ENCODE results near the gene PLXNB1. TPM values are rescaled to one million over a fixed set of nuclear protein-coding genes. Genes with fewer than 3 reads are reported as not detected.

PLXNB1 gene
- total and polyA plus RNA-seq, 4 experiments from 2014 or later, result 0.48 to 5.0 (median 2.6) TPM; not detected in 1

- H3K4me3 Mint-ChIP-seq, result no peak overlapping the region
- no peaks in the 10 kb centered on the region for H3K27me3 ChIP-seq (ENCODE audit: insufficient read depth, low read length)
- intact Hi-C loops (cut with micrococcal nuclease), result no loop called here
- H3K4me1 Mint-ChIP-seq, result no peaks in the 10 kb centered on the region
- H3K36me3 Mint-ChIP-seq, result no peaks in the 10 kb centered on the region
- H3K4me3 ChIP-seq (ENCODE audit: low read length in 2 of 2), result no peak overlapping the region
- ChIA-PET CTCF (ENCODE audit: partially characterized antibody) (interaction anchor here (0.9 to 13.7 kb wide), 7 partner anchors 26 to 151 kb away, joined by 3 to 381 read pairs (median 5); partner anchors contain the start of gene PLXNB1), POLR2A (ENCODE audit: partially characterized antibody) (interaction anchor here (1.1 kb wide), 1 partner anchor 32 kb away, joined by 4 read pairs; the partner anchor contains the start of genes CCDC51 and TMA7)
- no peaks in the 10 kb centered on the region for H3K4me1 ChIP-seq (ENCODE audit: insufficient read depth, low read length)
- no peaks in the 10 kb centered on the region for H3K9me3 ChIP-seq (ENCODE audit: control insufficient read depth in 1 of 2, low read length in 2 of 2)
- no peaks in the 10 kb centered on the region for H3K36me3 ChIP-seq (ENCODE audit: insufficient read depth, low read length)
- H3K27ac Mint-ChIP-seq, result no peak overlapping the region
- no peak for DNase-seq
- H3K27ac ChIP-seq (ENCODE audit: low read depth, low read length), result no peak overlapping the region
- H3K9me3 Mint-ChIP-seq, result no peaks in the 10 kb centered on the region
- H3K27me3 Mint-ChIP-seq, result no peaks in the 10 kb centered on the region
Measured at GRCh38 chr3:48407542-48408099, 22.3 kb downstream of the PLXNB1 start.

GRCh38 chr3:48406443-48407431, 23.1 kb downstream of the PLXNB1 start:
- H3K4me3 Mint-ChIP-seq, result no peak overlapping the region

GRCh38 chr3:48405971-48406370, 23.9 kb downstream of the PLXNB1 start:
- no peaks in the 10 kb centered on the region for H3K36me3 Mint-ChIP-seq
- Histone ChIP-seq H3K36me3 (ENCODE audit: insufficient read depth, low read length) (no peaks in the 10 kb centered on the region), H3K27ac (ENCODE audit: low read depth, low read length) (no peak overlapping the region), H3K9me3 (ENCODE audit: control insufficient read depth in 1 of 2, low read length in 2 of 2) (no peaks in the 10 kb centered on the region), H3K27me3 (ENCODE audit: insufficient read depth, low read length) (no peaks in the 10 kb centered on the region), H3K4me1 (ENCODE audit: insufficient read depth, low read length) (no peaks in the 10 kb centered on the region), H3K4me3 (ENCODE audit: low read length in 2 of 2) (no peak overlapping the region)
- H3K4me1 Mint-ChIP-seq, result peaks cover 0 to under 1% (median 0%) of the 10 kb centered on the region in 4 donors
- no peak for DNase-seq
- H3K27ac Mint-ChIP-seq, result peak overlapping the region in 1 of 7 donors; percentile 42
- no peaks in the 10 kb centered on the region for H3K9me3 Mint-ChIP-seq
- ChIA-PET POLR2A (ENCODE audit: partially characterized antibody) (no interaction called here), CTCF (ENCODE audit: partially characterized antibody) (interaction anchor here (8.0 to 13.7 kb wide), 2 partner anchors 27 to 148 kb away, joined by 330 to 381 read pairs; partner anchors contain the start of genes PFKFB4 and PLXNB1)
- no peak overlapping the region for H3K4me3 Mint-ChIP-seq
- H3K27me3 Mint-ChIP-seq, result no peaks in the 10 kb centered on the region
- intact Hi-C loops (cut with micrococcal nuclease), result no loop called here

More at GRCh38 chr3:48406443-48407431, 23.1 kb downstream of the PLXNB1 start:
- Histone ChIP-seq H3K9me3 (ENCODE audit: control insufficient read depth in 1 of 2, low read length in 2 of 2) (no peaks in the 10 kb centered on the region), H3K4me3 (ENCODE audit: low read length in 2 of 2) (no peak overlapping the region), H3K36me3 (ENCODE audit: insufficient read depth, low read length) (no peaks in the 10 kb centered on the region), H3K27ac (ENCODE audit: low read depth, low read length) (no peak overlapping the region), H3K27me3 (ENCODE audit: insufficient read depth, low read length) (no peaks in the 10 kb centered on the region), H3K4me1 (ENCODE audit: insufficient read depth, low read length) (no peaks in the 10 kb centered on the region)
- POLR2A ChIA-PET (ENCODE audit: partially characterized antibody), result interaction anchor here (1.1 kb wide), 1 partner anchor 33 kb away, joined by 4 read pairs; the partner anchor contains the start of genes CCDC51 and TMA7
- CTCF ChIA-PET (ENCODE audit: partially characterized antibody), result interaction anchor here (0.9 to 13.7 kb wide), 4 partner anchors 26 to 152 kb away, joined by 3 to 381 read pairs (median 4); partner anchors contain the start of gene PLXNB1
- H3K27ac Mint-ChIP-seq, result peak overlapping the region in 2 of 7 donors; percentile 4 to 42
- H3K36me3 Mint-ChIP-seq, result no peaks in the 10 kb centered on the region
- intact Hi-C loops (cut with micrococcal nuclease), result no loop called here
- DNase-seq, result no peak
- H3K4me1 Mint-ChIP-seq, result no peaks in the 10 kb centered on the region
- no peaks in the 10 kb centered on the region for H3K9me3 Mint-ChIP-seq
- H3K27me3 Mint-ChIP-seq, result no peaks in the 10 kb centered on the region

GRCh38 chr3:48405343-48405881, 24.5 kb downstream of the PLXNB1 start:
- Mint-ChIP-seq H3K27ac (no peak overlapping the region), H3K9me3 (no peaks in the 10 kb centered on the region), H3K4me1 (peaks cover 0 to 2% (median 0%) of the 10 kb centered on the region in 4 donors), H3K36me3 (no peaks in the 10 kb centered on the region), H3K4me3 (no peak overlapping the region), H3K27me3 (peaks cover 0 to 2% of the 10 kb centered on the region in 2 donors)
- no peak for DNase-seq
- H3K9me3 ChIP-seq (ENCODE audit: control insufficient read depth in 1 of 2, low read length in 2 of 2), result no peaks in the 10 kb centered on the region
- no peaks in the 10 kb centered on the region for H3K27me3 ChIP-seq (ENCODE audit: insufficient read depth, low read length)
- no peak overlapping the region for H3K27ac ChIP-seq (ENCODE audit: low read depth, low read length)
- intact Hi-C loops (cut with micrococcal nuclease), result no loop called here
- ChIA-PET POLR2A (ENCODE audit: partially characterized antibody) (no interaction called here), CTCF (ENCODE audit: partially characterized antibody) (interaction anchor here (8.0 to 13.7 kb wide), 2 partner anchors 28 to 148 kb away, joined by 330 to 381 read pairs; partner anchors contain the start of genes PFKFB4 and PLXNB1)
- H3K4me1 ChIP-seq (ENCODE audit: insufficient read depth, low read length), result no peaks in the 10 kb centered on the region
- H3K36me3 ChIP-seq (ENCODE audit: insufficient read depth, low read length), result no peaks in the 10 kb centered on the region
- H3K4me3 ChIP-seq (ENCODE audit: low read length in 2 of 2), result no peak overlapping the region

- H3K4me1 ChIP-seq (ENCODE audit: insufficient read depth, low read length), result no peaks in the 10 kb centered on the region
- Mint-ChIP-seq H3K9me3 (no peaks in the 10 kb centered on the region), H3K4me1 (peaks cover 0 to 2% (median 0%) of the 10 kb centered on the region in 4 donors), H3K27me3 (peaks cover 0 to 2% of the 10 kb centered on the region in 2 donors), H3K36me3 (no peaks in the 10 kb centered on the region), H3K4me3 (no peak overlapping the region), H3K27ac (peak overlapping the region in 1 of 7 donors; percentile 30)
- no peaks in the 10 kb centered on the region for H3K9me3 ChIP-seq (ENCODE audit: control insufficient read depth in 1 of 2, low read length in 2 of 2)
- intact Hi-C loops (cut with micrococcal nuclease), result no loop called here
- no peaks in the 10 kb centered on the region for H3K36me3 ChIP-seq (ENCODE audit: insufficient read depth, low read length)
- no peak overlapping the region for H3K27ac ChIP-seq (ENCODE audit: low read depth, low read length)
- DNase-seq, result no peak
- POLR2A ChIA-PET (ENCODE audit: partially characterized antibody), result no interaction called here
- H3K4me3 ChIP-seq (ENCODE audit: low read length in 2 of 2), result no peak overlapping the region
- no peaks in the 10 kb centered on the region for H3K27me3 ChIP-seq (ENCODE audit: insufficient read depth, low read length)
- CTCF ChIA-PET (ENCODE audit: partially characterized antibody), result interaction anchor here (0.9 to 13.7 kb wide), 5 partner anchors 28 to 207 kb away, joined by 4 to 381 read pairs (median 155); partner anchors contain the start of genes CCDC51, PFKFB4, PLXNB1 and TMA7
Measured at GRCh38 chr3:48404440-48405342, 25.2 kb downstream of the PLXNB1 start.

GRCh38 chr3:48403533-48404439, 26.1 kb downstream of the PLXNB1 start:
- Histone ChIP-seq H3K9me3 (ENCODE audit: control insufficient read depth in 1 of 2, low read length in 2 of 2) (no peaks in the 10 kb centered on the region), H3K4me1 (ENCODE audit: insufficient read depth, low read length) (no peaks in the 10 kb centered on the region), H3K36me3 (ENCODE audit: insufficient read depth, low read length) (no peaks in the 10 kb centered on the region), H3K27me3 (ENCODE audit: insufficient read depth, low read length) (no peaks in the 10 kb centered on the region), H3K4me3 (ENCODE audit: low read length in 2 of 2) (no peak overlapping the region), H3K27ac (ENCODE audit: low read depth, low read length) (no peak overlapping the region)
- no peaks in the 10 kb centered on the region for H3K36me3 Mint-ChIP-seq
- no peak overlapping the region for H3K4me3 Mint-ChIP-seq
- peaks cover 0 to 2% of the 10 kb centered on the region in 2 donors for H3K27me3 Mint-ChIP-seq
- ChIA-PET CTCF (ENCODE audit: partially characterized antibody) (interaction anchor here (0.9 to 13.7 kb wide), 5 partner anchors 29 to 208 kb away, joined by 4 to 381 read pairs (median 155); partner anchors contain the start of genes CCDC51, PFKFB4, PLXNB1 and TMA7), POLR2A (ENCODE audit: partially characterized antibody) (no interaction called here)
- DNase-seq, result no peak
- H3K27ac Mint-ChIP-seq, result no peak overlapping the region
- no peaks in the 10 kb centered on the region for H3K9me3 Mint-ChIP-seq
- intact Hi-C loops (cut with micrococcal nuclease), result no loop called here
- H3K4me1 Mint-ChIP-seq, result peaks cover 0 to 2% (median 0%) of the 10 kb centered on the region in 4 donors
